Smooth muscle cell (in vitro differentiated cells): ENCODE measurements around the gene CDH23. TPM values are rescaled to one million over a fixed set of nuclear protein-coding genes. Genes with fewer than 3 reads are reported as not detected.

ENCODE experiments used
- DNase-seq: peaks from one replicate; lab custom pipeline; 2025; ENCODE audit not compliant: unreplicated experiment; lab: John Stamatoyannopoulos, UW
- H2AFZ ChIP-seq: fragments of 200-600 bp; sonication (generic); 2 replicates; pipeline ENCODE4 v1.6.0; 2016; ENCODE audit warnings: antibody characterized with exemption, low read depth, mild to moderate bottlenecking
- H3F3A ChIP-seq: fragments of 200-600 bp; sonication (generic); 2 replicates; pipeline ENCODE4 v1.6.0; 2017; ENCODE audit warnings: antibody characterized with exemption, low read depth
- H3K27ac ChIP-seq: fragments of 200-600 bp; sonication (generic); 2 replicates; pipeline ENCODE4 v1.5.1; 2016; ENCODE audit warnings: low read depth, mild to moderate bottlenecking
- H3K27me3 ChIP-seq: fragments of 200-600 bp; sonication (generic); 2 replicates; pipeline ENCODE4 v1.6.1; 2016; ENCODE audit warnings: low read depth, mild to moderate bottlenecking
- H3K36me3 ChIP-seq: fragments of 200-600 bp; sonication (generic); 2 replicates; pipeline ENCODE4 v1.5.1; 2016; ENCODE audit warnings: low read depth
- H3K4me1 ChIP-seq: fragments of 200-600 bp; sonication (generic); 2 replicates; pipeline ENCODE4 v1.5.1; 2016; ENCODE audit warnings: low read depth
- H3K4me2 ChIP-seq: fragments of 200-600 bp; sonication (generic); 2 replicates; pipeline ENCODE4 v1.6.0; 2016; ENCODE audit warnings: mild to moderate bottlenecking
- H3K4me3 ChIP-seq: fragments of 200-600 bp; sonication (generic); 2 replicates; pipeline ENCODE4 v1.5.1; 2016; ENCODE audit warnings: mild to moderate bottlenecking
- H3K79me2 ChIP-seq: fragments of 200-600 bp; sonication (generic); 2 replicates; pipeline ENCODE4 v1.6.0; 2016; ENCODE audit warnings: low read depth, mild to moderate bottlenecking
- H3K9ac ChIP-seq: fragments of 200-600 bp; sonication (generic); 2 replicates; pipeline ENCODE4 v1.6.0; 2016; ENCODE audit warnings: low read depth
- H3K9me3 ChIP-seq: fragments of 200-600 bp; sonication (generic); replicated peaks from 2 replicates; pipeline ENCODE4 v1.5.1; 2016; ENCODE audit warnings: low read depth
- H4K20me1 ChIP-seq: fragments of 200-600 bp; sonication (generic); 2 replicates; pipeline ENCODE4 v1.6.0; 2016; ENCODE audit warnings: low read depth
- WGBS: methylation state at CpG from one replicate; pipeline ENCODE4 v1.1.7; 2016; ENCODE audit warnings: low lambda C conversion rate; 5-methylcytosine and 5-hydroxymethylcytosine counted together
- polyA plus RNA-seq: library from polyadenylated mRNA; unstranded; fragments of >200 nt; fragmentation: Nextera tagmentation; extraction: Ambion mirVana; gene quantifications from 2 replicates; pipeline ENCODE4 v1.2.1, GENCODE V29; 2016
- total RNA-seq: library from RNA; depleted of rRNA; stranded (reverse); fragments of >200 nt; gene quantifications from 2 replicates; pipeline ENCODE4 v1.2.3, GENCODE V29; 2014
- TF ChIP-seq, protein P1 (sequence below): fragments of 200-600 bp; sonication (generic); IDR thresholded peaks from 2 replicates; pipeline ENCODE4 v1.5.1; 2017; ENCODE audit warnings: borderline replicate concordance, mild to moderate bottlenecking, antibody characterized with exemption; ENCODE audit not compliant: insufficient read depth, poor library complexity, severe bottlenecking

CDH23 gene
- total and polyA plus RNA-seq, 2 experiments from 2014 or later: 0.99 to 2.5 TPM

DNA sequence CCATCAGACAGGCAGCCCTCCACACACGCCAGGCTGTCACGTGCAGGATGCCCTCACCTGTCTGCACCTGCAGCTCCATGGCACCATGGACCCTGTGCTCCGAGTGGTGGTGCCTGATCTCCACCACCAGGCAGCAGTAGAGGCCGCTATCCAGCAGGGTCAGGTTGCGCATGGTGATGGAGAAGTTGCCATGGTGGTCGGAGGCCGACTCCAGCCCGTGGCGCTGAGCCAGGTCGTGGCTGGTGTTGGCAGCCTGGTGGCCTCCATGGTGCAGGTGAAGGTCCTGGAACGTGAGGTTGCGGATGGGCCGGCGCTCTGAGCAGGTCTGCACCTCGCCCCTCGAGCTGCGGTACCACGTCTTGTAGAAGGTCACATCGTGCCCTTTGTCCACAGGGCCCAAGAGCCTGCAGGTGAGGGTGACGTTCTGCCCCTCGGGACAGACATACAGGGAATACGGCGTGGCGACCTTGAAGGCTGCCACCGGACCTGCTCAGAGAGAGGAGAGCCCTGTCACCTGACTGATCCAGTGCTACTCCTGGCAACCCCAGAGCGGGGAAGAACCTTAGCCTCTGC lies 364.9 kb downstream of the CDH23 start:
- WGBS: 90% methylated on average over 26 of the region's 26 CpGs
- Histone ChIP-seq H3K36me3 (no peaks in the 10 kb centered on the region), H4K20me1 (no peaks in the 10 kb centered on the region), H3K4me1 (no peaks in the 10 kb centered on the region), H3K9ac (no peak overlapping the region), H3K79me2 (no peaks in the 10 kb centered on the region), H3K4me3 (no peak overlapping the region), H3K27ac (no peak overlapping the region), H3K9me3 (no peaks in the 10 kb centered on the region), H3K4me2 (no peak overlapping the region), H3K27me3 (no peaks in the 10 kb centered on the region), H3F3A (no peaks in the 10 kb centered on the region), H2AFZ (no peak overlapping the region)
- no peak for DNase-seq
- TF ChIP-seq, protein P1, sequence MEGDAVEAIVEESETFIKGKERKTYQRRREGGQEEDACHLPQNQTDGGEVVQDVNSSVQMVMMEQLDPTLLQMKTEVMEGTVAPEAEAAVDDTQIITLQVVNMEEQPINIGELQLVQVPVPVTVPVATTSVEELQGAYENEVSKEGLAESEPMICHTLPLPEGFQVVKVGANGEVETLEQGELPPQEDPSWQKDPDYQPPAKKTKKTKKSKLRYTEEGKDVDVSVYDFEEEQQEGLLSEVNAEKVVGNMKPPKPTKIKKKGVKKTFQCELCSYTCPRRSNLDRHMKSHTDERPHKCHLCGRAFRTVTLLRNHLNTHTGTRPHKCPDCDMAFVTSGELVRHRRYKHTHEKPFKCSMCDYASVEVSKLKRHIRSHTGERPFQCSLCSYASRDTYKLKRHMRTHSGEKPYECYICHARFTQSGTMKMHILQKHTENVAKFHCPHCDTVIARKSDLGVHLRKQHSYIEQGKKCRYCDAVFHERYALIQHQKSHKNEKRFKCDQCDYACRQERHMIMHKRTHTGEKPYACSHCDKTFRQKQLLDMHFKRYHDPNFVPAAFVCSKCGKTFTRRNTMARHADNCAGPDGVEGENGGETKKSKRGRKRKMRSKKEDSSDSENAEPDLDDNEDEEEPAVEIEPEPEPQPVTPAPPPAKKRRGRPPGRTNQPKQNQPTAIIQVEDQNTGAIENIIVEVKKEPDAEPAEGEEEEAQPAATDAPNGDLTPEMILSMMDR: no peak

DNA sequence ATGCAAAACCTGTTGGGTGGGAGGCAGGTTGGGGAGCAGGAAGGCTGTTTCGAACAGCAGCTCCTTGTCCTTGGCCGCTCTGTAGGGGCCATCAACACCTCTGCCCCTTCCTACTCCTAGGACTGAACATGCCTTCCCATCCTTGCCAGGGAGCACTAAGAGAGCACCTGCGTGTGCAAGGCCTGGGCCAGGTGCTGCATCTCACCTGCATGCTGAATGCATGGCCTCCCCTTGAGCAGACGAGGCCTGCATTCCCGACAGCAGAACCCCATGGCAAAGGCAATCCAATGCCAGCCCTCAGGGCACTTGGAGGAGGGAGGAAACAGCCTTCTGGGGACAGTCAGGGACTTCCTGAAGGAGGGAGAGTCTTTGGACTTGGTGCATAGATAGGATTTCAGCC lies 365.6 kb downstream of the CDH23 start:
- Histone ChIP-seq H3K4me3 (no peak overlapping the region), H4K20me1 (no peaks in the 10 kb centered on the region), H3K79me2 (no peaks in the 10 kb centered on the region), H3K27me3 (no peaks in the 10 kb centered on the region), H3K36me3 (no peaks in the 10 kb centered on the region), H3K9me3 (no peaks in the 10 kb centered on the region), H2AFZ (no peak overlapping the region), H3K27ac (no peak overlapping the region), H3K4me2 (no peak overlapping the region), H3F3A (no peaks in the 10 kb centered on the region), H3K4me1 (no peaks in the 10 kb centered on the region), H3K9ac (no peak overlapping the region)
- no peak for DNase-seq
- TF ChIP-seq, protein P1: no peak
- WGBS: 79% methylated on average over 5 of the region's 5 CpGs

DNA sequence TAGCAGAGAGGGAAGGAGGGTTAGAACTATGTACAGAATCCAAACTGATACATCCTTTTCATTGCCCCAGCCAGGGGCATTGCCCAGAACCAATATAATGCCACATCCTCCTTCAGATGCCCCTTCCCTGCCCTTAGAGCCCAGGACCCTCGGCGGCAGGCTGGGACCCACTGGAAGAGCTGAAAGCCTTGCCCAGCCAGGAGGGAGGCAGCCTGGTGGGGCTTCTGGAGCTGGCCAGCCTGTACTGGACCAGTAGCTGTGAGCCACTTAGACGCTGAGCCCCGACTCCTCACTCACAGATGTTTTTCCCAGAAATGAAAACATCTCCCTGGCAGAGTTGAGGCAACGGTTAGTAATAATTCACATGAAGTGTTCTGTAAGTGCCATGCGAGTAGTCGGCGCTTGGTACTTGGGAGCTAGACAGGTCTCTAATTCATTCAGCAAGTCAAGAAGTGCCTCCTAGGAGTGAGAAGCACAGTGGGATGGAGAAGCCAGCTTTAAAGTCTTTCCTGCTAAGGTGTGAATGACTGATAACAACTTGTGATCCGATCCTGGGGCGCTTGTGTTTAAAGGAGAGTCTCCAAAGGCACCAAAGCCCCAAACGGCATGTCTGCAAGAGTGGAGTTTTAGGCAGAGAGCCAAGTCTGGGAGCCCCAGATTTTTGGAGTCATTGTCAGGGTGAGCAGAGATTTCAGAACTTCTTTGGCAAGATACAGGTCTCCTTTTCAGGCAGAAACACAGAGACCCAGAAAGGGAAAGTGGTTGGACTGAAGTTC lies 366.8 kb downstream of the CDH23 start:
- no peak overlapping the region for H3K4me3 ChIP-seq

More for the DNA sequence above, 366.8 kb downstream of the CDH23 start:
- TF ChIP-seq, protein P1: no peak
- no peaks in the 10 kb centered on the region for H3K36me3 ChIP-seq
- no peak overlapping the region for H3K27ac ChIP-seq
- H3K79me2 ChIP-seq: no peaks in the 10 kb centered on the region
- no peak overlapping the region for H2AFZ ChIP-seq
- H3K9ac ChIP-seq: no peak overlapping the region
- no peaks in the 10 kb centered on the region for H3K4me1 ChIP-seq
- H3K4me2 ChIP-seq: no peak overlapping the region
- H4K20me1 ChIP-seq: no peaks in the 10 kb centered on the region
- DNase-seq: no peak
- WGBS: 91% methylated on average over 11 of the region's 11 CpGs
- H3K27me3 ChIP-seq: no peaks in the 10 kb centered on the region
- peaks cover under 1% of the 10 kb centered on the region for H3F3A ChIP-seq
- H3K9me3 ChIP-seq: no peaks in the 10 kb centered on the region
